GM19193 (cell line): ENCODE measurements around the gene CATSPERB.

Experiments
- POLR2A ChIP-seq: IDR thresholded peaks from 4 replicates; pipeline ENCODE4 v1.6.1; 2011; ENCODE audit not compliant: insufficient read depth, insufficient read length; ENCODE audit errors: extremely low read depth

The CATSPERB gene

GRCh38 chr14:91706996-91707395, 24.9 kb downstream of the CATSPERB start:
- no peak for TF ChIP-seq POLR2A

GRCh38 chr14:91694643-91695042, 37.2 kb downstream of the CATSPERB start:
- TF ChIP-seq POLR2A: no peak

GRCh38 chr14:91693346-91693745, 38.5 kb downstream of the CATSPERB start:
- no peak for TF ChIP-seq POLR2A

GRCh38 chr14:91692075-91692474, 39.8 kb downstream of the CATSPERB start:
- TF ChIP-seq POLR2A: no peak

- TF ChIP-seq POLR2A: no peak
Observed at GRCh38 chr14:91689608-91690007, 42.3 kb downstream of the CATSPERB start.

- no peak for TF ChIP-seq POLR2A
Observed at GRCh38 chr14:91685600-91685999, 46.3 kb downstream of the CATSPERB start.

GRCh38 chr14:91681893-91682563, 49.9 kb downstream of the CATSPERB start:
- TF ChIP-seq POLR2A: no peak

GRCh38 chr14:91681118-91681517, 50.8 kb downstream of the CATSPERB start:
- no peak for TF ChIP-seq POLR2A

GRCh38 chr14:91679273-91679672, 52.6 kb downstream of the CATSPERB start:
- TF ChIP-seq POLR2A: no peak

GRCh38 chr14:91674911-91675310, 57.0 kb downstream of the CATSPERB start:
- no peak for TF ChIP-seq POLR2A

GRCh38 chr14:91669867-91670266, 62.0 kb downstream of the CATSPERB start:
- TF ChIP-seq POLR2A: no peak

GRCh38 chr14:91660790-91661189, 71.1 kb downstream of the CATSPERB start:
- TF ChIP-seq POLR2A: no peak

- no peak for TF ChIP-seq POLR2A
Observed at GRCh38 chr14:91654836-91655235, 77.0 kb downstream of the CATSPERB start.

GRCh38 chr14:91653451-91653850, 78.4 kb downstream of the CATSPERB start:
- no peak for TF ChIP-seq POLR2A

- TF ChIP-seq POLR2A: no peak
Observed at GRCh38 chr14:91649930-91650329, 82.0 kb downstream of the CATSPERB start.

- TF ChIP-seq POLR2A: no peak
Observed at GRCh38 chr14:91647856-91648255, 84.0 kb downstream of the CATSPERB start.

- TF ChIP-seq POLR2A: no peak
Observed at GRCh38 chr14:91636604-91637003, 95.3 kb downstream of the CATSPERB start.
